ENCODE measurements around the gene PPIG.
"Not testable (repeated sequence)": the region's sequence is repeated elsewhere in the genome, so short reads cannot be mapped to it uniquely, and the experiment has no call there.

The PPIG gene

DNA sequence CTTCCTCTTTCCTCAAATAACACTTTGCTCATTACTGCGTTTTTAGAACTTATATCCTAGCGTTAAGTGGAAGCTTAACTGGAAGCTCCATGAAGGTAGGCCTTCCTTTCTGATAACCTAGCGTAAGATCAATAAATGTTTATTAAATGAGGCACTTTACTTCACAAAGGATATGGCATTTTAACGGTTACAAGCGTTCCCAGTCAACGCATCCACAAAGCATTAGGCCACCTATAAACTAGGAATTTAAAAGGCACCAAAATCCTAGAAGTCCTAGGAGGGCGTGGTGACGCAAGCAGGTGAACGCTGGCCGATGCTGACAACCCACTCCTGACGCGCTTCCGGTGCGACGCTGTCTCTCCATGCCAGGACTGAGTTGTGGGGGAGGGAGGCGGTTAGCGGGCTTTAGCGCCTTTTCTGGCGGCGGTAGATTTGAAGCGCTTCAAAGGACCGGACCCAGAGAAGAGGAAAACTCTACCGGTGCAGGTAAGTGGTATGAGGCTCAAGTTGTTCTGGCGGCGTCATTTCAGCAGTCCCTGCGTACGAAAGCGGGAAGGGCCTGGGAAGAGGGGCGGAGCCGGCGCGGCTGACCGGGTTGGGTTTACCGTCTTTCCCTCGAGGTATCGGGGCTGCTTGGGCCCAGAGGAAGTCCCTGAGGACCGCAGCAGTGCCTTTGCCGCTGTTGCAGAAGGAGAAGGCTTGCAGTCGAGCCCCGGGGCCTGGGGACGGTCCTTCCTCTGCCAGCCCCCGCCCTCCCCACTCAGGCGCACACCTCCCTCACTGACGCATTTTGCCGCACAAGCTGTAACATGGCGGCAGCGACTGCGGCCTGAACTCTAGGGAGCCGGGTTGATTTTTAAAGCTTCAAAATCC is at the start of gene PPIG:
Gene PPIG, plus strand, starts transcription at position 347 of the 873 bp plus-strand sequence. CDS start 19,691 bp downstream, outside the sequence.
- DNase-seq = peak; percentile 50

DNA sequence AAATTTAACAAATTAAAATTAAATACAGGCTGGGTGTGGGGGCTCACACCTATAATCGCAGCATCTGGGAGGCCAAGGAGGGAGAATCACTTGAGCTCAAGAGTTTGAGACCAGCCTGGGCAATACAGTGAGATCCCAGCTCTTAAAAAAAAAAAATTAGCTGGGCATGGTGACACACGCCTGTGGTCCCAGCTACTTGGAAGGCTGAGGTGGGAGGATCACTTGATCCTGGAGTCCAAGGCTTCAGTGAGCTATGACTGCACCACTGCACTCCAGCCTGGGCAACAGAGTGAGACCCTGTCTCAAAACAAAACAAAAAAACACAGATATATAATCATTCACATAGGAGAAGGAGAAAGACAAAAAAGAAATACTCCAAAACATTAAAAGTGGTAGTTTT is 44.7 kb upstream of the PPIG start:
- DNase-seq = not testable (repeated sequence)

DNA sequence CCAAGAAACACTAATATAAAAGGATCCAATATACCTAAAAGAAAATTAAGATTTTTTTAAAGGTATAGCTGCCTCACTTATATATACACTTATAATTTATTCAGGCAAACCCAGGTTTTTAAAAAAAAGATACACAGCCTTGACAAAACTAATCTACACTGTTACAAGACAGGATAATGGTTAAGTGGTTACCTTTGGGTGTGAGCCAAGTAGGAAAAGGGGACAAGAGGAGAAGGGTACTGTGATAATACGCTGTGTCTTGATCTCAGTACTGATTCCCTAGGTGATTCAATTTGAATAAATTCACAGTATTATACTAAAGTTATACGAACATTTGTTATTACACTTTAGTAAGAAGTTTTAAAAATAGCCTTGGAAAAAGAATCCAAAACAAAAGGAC is 44.0 kb upstream of the PPIG start:
- DNase-seq = no peak

DNA sequence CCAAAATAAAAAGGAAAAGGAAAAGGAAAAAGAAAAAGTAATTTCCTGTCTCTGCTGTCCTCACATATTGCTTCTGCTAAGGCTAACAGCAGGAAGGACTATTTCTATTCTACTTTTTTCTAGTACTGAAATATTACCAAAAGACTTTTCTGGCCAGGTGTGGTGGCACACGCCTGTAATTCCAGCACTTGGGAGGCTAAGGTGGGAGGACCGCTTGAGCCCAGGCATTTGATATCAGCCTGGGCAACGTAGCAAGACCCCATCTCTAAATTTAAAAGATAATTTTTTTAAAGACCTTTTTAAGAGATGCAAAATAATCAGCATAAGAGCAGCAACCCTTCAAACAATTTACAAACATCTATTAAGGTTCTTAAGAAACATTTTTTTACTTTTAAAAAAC is 41.7 kb upstream of the PPIG start:
- DNase-seq = no peak

DNA sequence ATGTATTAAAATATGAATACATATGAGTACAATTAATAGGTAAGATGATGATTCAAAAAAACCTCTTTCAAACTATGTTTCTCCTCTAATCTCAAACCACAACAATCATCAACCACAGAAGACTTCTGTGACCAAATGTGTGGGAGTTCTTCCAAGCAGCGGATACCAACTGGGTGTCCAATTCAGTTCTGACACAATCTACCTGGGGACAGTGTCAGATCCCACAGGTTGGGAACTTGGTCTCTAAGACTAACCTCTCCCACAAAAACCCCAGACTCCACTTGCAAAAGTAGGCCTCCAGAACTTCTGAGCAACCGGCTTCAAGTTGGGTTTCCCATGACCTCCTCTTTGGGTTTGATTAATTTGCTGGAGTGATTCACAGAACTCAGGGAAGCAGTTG is 37.4 kb upstream of the PPIG start:
- DNase-seq = no peak

DNA sequence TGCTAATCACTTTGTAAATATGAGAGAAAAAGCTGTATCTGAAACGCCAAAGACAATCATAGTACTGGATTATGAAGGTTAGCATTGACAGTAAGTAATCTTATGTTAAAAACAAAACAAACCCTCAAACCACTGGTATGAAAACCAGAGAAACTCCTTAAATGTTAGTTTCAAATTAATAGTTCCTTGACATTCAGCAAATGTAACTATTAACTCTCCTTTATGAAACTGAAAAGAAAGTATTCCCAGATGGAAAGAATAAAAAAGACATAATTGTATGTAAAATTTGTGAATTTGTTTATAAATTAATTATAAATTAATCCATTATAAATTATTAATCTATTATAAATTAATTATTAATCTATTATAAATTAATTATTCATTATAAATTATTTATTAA is 22.8 kb upstream of the PPIG start:
- no peak for DNase-seq

DNA sequence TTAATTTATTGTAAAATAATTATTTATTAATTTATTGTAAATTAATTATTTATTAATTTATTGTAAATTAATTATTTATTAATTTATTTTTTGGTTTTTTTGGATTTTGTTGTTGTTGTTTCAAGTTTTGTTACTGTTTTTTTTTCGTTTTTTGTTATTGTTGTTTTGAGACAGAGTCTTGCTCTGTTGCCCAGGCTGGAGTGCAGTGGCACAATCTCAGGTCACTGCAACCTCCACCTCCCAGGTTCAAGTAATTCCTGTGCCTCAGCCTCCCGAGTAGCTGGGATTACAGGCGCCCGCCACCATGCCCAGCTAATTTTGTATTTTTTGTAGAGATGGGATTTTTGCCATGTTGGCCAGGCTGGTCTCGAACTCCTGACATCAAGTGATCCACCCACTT is 22.1 kb upstream of the PPIG start:
- DNase-seq = not testable (repeated sequence)

DNA sequence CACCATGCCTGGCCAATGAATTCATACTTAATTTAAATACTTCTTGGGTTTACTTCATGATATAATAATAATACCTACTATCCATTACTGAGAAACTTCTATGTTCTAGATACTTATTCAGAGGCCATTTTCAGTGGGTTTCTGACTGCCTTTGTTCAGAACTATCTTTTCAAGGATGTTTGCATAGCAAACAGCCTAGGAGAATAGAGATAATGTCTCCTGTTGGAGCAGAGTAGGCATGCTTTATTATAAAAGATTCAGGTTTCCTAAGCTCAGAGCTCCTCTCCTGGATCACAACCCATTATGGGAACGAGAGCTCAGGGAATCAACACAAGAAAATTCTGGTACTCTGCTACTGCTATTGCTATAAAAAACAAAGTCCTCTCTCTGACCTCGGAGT is 21.6 kb upstream of the PPIG start:
- no peak for DNase-seq

DNA sequence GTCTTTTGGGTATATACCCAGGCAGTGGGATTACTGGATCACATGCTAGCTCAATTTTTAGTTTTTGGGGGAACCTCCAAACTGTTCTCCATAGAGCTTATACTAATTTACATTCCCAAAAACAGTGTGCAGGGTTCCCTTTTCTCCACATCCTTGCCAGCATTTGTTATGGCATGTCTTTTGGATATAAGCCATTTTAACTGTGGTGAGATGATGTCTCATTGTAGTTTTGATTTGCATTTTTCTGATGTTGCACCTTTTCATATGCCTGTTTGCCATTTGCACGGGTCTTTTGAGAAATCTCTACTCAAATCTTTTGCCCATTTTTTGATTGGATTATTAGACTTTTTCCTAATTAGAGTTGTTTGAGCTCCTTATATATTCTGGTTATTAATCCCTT is 18.5 kb upstream of the PPIG start:
- DNase-seq = no peak

DNA sequence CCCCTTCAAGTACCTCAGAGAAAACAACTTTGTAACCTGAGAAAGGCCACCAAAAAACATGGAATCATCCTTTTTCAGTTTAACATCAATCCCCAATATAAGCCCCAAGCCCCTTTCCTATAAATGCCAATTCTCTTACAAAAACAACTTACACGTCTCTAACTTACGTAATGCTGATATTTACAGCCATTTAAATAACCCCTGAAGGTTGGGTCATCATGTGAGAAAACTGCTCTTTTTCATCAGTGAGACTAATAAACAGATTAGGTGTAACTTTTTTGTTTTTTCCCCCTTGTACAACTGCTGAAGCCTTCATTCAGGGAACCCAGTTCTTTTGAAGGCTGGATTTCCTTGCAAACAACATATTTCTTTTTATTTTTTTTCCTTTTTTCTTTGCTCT is 14.2 kb upstream of the PPIG start:
- no peak for DNase-seq

DNA sequence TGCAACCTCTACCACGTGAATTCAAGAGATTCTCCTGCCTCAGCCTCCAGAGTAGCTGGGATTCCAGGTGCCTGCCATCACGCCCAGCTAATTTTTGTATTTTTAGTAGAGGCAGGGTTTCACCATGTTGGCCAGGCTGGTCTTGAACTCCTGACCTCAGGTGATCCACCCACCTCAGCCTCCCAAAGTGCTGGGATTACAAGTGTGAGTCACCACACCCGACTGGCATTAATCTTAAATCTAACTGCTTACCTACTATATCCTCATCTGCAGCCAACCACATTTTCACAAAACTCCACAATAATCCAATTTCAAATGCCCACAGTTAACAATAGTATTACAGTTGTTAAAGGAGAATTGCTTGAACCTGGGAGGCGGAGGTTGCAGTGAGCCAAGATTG is 13.4 kb upstream of the PPIG start:
- not testable (repeated sequence) for DNase-seq

DNA sequence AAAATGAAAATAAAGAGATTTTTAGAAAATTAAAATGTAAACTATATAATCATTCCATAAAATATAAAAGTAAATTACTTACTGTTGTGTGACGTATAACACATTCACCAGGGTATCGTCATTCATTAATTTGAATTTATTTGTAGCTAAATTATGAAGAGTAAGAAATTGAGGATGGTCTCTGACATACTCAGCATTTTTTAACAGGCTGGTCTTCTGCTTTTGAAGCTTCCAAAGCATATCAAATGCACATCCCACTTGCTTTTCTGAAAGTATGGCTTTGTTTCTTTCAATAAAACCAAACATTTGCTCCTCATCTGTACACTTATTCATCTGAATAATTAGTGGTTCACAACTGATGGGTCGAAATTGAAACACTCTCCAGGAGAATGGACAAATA is 12.6 kb upstream of the PPIG start:
- no peak for DNase-seq

DNA sequence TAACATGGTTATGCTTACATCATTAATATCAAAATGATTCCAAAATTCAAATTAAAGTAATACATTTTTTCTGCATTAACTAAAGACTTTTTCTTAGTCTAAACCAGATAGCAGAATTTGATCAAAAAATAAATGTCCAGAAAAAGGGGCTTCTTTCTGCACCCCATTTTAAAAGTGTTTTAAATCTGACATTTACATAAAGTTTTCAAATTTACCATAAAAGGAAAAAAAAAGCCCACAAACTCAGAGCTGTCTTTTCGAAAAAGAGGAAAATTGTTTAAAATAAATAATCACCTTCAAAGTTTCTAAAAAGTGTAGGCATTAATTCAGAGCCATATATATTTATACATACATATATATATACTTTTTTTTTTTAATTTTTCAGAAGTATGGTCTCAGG is 12.0 kb upstream of the PPIG start:
- DNase-seq = no peak

DNA sequence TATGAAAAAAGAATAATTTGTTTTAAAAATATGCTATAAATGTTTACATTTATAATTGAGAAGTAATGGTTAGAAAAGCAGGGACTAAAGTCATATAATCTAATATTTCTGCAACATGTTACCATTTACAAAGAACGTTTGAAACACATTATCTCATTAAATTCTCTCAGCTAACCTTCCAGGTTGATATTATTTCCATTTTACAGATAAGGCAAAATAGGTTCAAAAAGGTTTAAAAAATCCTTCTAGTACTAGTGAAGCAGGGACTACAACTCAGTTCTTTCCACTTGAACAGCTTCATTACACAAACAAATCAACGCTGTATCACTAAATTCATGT is 11.4 kb upstream of the PPIG start:
- DNase-seq = no peak

DNA sequence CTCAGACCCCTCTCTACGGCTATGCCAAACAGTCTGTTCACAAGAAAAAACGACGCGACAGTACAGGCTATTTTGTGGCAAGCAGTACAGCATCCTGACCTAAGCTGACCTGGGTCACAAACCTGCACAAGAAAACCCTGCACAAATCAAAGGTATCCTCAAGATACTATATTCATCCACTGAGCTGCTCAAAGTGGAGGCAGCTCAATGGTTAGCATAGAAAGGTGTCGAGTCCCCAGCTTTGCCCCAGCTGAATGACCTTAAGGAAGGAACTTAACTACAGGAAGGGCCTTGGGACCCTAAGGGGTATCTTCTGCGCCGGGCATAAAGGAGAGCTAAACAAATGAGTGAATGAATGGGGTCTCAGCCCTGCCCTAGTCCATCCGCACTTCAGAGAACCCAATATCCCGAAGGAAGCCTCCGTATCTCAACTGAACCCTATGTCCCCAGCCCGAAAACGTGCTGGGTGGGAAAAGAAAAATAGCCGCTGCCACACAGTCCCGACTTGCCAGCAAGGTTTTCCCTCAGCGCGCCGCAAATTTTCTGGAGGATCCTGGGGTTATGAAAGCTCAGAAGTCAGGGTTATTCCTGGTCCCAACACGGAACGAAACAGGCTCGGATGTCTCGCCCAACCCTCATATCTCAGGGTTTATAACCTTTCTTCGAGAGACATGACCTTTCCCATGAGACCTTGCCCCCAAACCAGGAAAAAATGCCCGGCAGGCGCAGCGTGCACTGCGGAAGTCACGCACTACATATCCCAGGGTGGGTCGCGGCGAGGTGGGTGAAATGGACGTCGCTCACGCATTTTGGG is 10.8 kb upstream of the PPIG start, which contains the start of gene FASTKD1:
Gene FASTKD1, minus strand, starts transcription at position 706 of the 814 bp plus-strand sequence. CDS start 1,836 bp downstream, outside the sequence.
- DNase-seq = peak; percentile 74

DNA sequence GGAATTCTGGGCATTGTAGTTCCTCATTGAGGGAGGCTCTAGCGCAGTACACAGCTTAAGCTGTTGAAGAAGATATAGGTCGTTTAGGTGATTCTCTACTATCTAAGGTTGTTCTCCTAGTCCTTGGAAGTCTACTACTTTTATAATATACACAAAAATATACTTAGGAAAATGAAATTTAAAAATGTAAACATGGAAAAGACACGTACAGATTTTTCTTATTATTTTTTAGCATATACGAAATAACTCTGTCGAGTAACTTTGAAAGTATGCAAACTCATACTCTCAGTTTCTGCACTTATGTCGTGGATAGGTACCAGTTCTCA is 10.2 kb upstream of the PPIG start:
- DNase-seq = no peak

DNA sequence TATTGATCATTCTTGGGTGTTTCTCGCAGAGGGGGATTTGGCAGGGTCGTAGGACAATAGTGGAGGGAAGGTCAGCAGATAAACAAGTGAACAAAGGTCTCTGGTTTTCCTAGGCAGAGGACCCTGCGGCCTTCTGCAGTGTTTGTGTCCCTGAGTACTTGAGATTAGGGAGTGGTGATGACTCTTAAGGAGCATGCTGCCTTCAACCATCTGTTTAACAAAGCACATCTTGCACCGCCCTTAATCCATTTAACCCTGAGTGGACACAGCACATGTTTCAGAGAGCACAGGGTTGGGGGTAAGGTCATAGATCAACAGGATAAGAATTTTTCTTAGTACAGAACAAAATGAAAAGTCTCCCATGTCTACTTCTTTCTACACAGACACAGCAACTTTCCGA is 9.6 kb upstream of the PPIG start:
- not testable (repeated sequence) for DNase-seq

DNA sequence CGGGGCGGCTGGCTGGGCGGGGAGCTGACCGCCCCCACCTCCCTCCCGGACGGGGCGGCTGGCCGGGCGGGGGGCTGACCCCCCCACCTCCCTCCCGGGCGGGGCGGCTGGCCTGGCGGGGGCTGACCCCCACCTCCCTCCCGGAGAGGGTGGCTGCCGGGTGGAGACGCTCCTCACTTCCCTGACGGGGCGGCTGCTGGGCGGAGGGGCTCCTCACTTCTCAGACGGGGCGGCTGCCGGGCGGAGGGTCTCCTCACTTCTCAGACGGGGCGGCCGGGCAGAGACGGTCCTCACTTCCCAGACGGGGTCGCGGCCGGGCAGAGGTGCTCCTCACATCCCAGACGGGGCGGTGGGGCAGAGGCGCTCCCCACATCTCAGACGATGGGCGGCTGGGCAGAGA is 8.9 kb upstream of the PPIG start:
- DNase-seq = not testable (repeated sequence)

DNA sequence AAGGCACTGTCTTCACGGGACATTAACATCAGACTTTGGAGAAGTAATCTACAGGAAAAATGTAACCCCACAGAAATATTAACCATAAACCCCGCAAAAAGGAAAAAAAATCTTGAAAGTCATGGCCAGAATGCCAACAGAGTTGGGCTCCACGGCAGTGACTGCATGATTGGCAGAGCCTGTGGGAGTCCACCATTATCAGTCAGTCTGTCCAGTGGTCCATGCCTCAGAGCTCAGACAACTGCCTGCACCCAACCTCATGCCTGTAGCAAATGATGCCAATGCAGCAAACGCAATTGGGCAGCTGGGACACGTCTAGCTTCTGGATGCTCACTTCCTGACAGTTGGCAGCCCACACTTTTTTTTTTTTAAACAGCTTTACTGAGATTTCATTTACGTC is 5.1 kb upstream of the PPIG start:
- no peak for DNase-seq

DNA sequence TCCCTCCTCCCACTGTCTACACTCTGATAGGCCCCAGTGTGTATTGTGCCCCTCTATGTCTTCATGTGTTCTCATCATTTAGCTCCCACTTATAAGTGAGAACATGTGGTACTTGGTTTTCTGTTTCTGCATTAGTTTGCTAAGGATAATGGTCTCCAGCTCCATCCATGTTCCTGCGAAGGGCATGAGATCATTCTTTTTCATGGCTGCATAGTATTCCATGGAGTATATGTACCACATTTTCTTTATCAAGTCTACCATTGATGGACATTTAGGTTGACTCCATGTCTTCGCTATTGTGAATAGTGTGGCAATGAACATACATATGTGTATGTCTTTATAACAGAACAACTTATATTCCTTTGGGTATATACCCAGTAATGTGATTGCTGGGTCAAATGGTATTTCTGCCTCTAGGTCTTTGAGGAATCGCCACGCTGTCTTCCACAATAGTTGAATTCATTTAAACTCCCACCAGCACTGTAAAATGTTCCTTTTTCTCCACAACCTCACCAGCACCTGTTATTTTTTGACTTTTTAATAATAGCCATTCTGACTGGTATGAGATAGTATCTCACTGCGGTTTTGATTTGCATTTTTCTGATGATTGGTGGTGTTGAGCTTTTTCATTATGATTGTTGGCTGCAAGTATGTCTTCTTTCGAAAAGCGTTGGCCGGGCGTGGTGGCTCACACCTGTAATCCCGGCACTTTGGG is 1.4 kb upstream of the PPIG start:
- DNase-seq = not testable (repeated sequence)

DNA sequence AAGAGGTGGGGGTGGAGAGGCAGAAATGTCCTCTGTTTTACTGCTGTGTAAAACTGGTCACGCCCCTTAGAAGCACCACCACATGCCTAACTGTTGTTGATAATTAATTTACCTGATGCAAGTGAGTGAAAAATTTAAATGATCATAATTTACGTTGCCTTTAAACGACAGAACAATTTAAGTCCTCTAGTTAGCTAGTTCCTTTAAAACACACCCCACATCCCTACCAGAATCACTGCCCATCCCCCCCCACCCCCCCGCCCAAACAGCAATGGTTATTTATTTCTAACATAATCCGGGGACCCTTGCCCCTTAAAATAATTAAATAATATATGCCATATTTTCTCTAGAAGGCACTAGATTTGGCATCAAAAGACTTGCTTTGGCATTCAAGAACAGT is 633 bp upstream of the PPIG start:
- DNase-seq = no peak

DNA sequence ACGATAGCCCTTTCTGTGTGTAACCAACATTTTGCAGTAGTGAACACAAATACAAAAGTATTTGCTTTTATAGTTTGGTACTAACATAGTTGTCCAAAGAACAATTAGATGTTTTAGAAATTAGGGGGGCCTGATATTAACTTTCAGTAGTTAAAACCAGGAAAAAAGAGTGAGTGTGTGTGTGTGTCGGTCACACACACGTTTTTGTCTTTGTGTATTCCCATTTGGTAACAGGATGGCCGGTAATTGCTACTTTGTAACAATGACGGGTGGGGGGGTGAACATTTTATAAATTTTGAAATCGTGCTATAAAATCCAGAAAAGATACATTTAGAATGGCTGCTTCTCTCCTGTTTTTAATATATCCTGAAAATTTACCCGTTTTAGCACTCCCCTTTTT is 1.5 kb downstream of the PPIG start:
- no peak for DNase-seq

DNA sequence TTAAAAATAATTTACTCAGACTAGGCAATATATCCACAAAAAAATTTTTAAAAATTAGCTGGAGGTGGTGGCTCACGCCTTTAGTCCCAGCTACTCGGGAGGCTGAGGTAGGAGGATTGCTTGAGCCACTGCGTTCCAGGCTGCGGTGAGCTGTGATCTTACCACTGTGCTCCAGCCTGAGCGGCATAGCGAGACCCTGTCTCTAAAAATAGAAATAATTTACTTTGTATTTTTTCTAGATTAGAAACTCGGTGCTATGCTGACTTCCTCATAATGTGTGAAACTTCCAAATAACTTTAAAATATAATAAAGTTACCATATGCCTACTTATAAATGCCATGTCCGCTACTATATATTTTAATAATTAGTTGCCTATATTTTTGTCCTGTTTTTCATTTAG is 6.7 kb downstream of the PPIG start:
- no peak for DNase-seq

DNA sequence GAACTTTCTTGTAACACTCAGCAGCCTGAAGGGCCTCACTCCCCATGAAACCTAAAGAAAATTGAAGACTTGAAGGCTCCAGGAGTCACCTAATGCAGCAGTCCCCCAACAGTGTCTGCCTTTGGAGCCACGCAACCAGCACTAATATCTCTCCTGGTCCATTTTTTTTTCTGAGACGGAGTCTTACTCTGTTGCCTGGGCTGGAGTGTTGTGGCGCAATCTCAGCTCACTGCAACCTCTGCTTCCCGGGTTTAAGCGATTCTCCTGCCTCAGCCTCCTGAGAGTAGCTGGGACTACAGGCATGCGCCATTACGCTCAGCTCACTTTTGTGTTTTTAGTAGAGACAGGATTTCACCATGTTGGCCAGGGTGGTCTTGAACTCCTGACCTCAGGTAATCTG is 12.4 kb downstream of the PPIG start:
- DNase-seq = not testable (repeated sequence)

Data from SHP77 treated with DMSO at 0.1 percent for 48 hours (cell line).